Measurements from ENCODE around the gene RHBG. TPM values are rescaled to one million over a fixed set of nuclear protein-coding genes. Genes with fewer than 3 reads are reported as not detected.
"Not testable (repeated sequence)": the region's sequence is repeated elsewhere in the genome, so short reads cannot be mapped to it uniquely, and the experiment has no call there.

The RHBG gene
- total and polyA plus RNA-seq, 10 donors: 0.05 to 1.4 (median 0.38) TPM; not detected in 5

GRCh38 chr1:156338180-156338976 lies 30.6 kb upstream of the RHBG start, which contains the start of the genes CCT3 and TSACC:
Gene CCT3 (minus strand): TSS chr1:156338292. CDS start chr1:156338184, 108 bp downstream.
Gene TSACC (plus strand): TSS chr1:156338526. CDS start chr1:156339758, 1,232 bp downstream.
- H3K4me1 ChIP-seq: peaks cover 14 to 40% (median 29%) of the 10 kb centered on the region in 6 donors
- peak; percentile 99 for DNase-seq
- peak within 1 kb of the TSS; percentile 57 to 95 (median 88) for H3K4me3 ChIP-seq
- H3K27me3 ChIP-seq (replicated peaks in 1 of 7): no peaks in the 10 kb centered on the region
- TF ChIP-seq POLR2A (IDR thresholded peaks at IDR 0.05): peak in 1 of 3 donors; percentile 73
- TF ChIP-seq, protein P1, sequence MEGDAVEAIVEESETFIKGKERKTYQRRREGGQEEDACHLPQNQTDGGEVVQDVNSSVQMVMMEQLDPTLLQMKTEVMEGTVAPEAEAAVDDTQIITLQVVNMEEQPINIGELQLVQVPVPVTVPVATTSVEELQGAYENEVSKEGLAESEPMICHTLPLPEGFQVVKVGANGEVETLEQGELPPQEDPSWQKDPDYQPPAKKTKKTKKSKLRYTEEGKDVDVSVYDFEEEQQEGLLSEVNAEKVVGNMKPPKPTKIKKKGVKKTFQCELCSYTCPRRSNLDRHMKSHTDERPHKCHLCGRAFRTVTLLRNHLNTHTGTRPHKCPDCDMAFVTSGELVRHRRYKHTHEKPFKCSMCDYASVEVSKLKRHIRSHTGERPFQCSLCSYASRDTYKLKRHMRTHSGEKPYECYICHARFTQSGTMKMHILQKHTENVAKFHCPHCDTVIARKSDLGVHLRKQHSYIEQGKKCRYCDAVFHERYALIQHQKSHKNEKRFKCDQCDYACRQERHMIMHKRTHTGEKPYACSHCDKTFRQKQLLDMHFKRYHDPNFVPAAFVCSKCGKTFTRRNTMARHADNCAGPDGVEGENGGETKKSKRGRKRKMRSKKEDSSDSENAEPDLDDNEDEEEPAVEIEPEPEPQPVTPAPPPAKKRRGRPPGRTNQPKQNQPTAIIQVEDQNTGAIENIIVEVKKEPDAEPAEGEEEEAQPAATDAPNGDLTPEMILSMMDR (IDR thresholded peaks at IDR 0.05 in 8 of 11, conservative IDR thresholded peaks at IDR 0.05 in 3 of 11): peak in 2 of 11 experiments; percentile 22 to 39
- TF ChIP-seq POLR2AphosphoS5 (IDR thresholded peaks at IDR 0.05): peak; percentile 87 to 98 (median 92)
- H3K36me3 ChIP-seq: peaks cover 0 to 27% (median 19%) of the 10 kb centered on the region in 6 donors
- no peaks in the 10 kb centered on the region for H3K9me3 ChIP-seq
- peak within 1 kb of the TSS; percentile 82 to 90 (median 86) for H3K27ac ChIP-seq
- intact Hi-C loops (cut with DNase I; ENCODE audit: low total_unique reads): no loop called here
- WGBS, 5 donors: 0 to 1% (median 1%) methylated on average over 42 to 47 of the region's 47 CpGs

GRCh38 chr1:156342166-156342955 lies 26.6 kb upstream of the RHBG start:
- DNase-seq: no peak
- H3K4me3 ChIP-seq: no peak overlapping the region
- no peaks in the 10 kb centered on the region for H3K36me3 ChIP-seq
- peaks cover 0 to 10% (median 0%) of the 10 kb centered on the region in 7 donors for H3K27me3 ChIP-seq (replicated peaks in 1 of 7)
- no peak overlapping the region for H3K27ac ChIP-seq
- TF ChIP-seq POLR2A (IDR thresholded peaks at IDR 0.05) (no peak), POLR2AphosphoS5 (IDR thresholded peaks at IDR 0.05) (no peak)
- TF ChIP-seq, protein P1 (IDR thresholded peaks at IDR 0.05 in 8 of 11, conservative IDR thresholded peaks at IDR 0.05 in 3 of 11): no peak
- WGBS, 5 donors: 83 to 97% (median 94%) methylated on average over 1 of the region's 1 CpG
- intact Hi-C loops (cut with DNase I; ENCODE audit: low total_unique reads): no loop called here
- H3K9me3 ChIP-seq: no peaks in the 10 kb centered on the region
- H3K4me1 ChIP-seq: peaks cover 0 to 8% (median 4%) of the 10 kb centered on the region in 6 donors

- intact Hi-C loops (cut with DNase I; ENCODE audit: low total_unique reads): no loop called here
- no peak overlapping the region for H3K4me3 ChIP-seq
- H3K27ac ChIP-seq: no peak overlapping the region
- TF ChIP-seq, protein P1 (IDR thresholded peaks at IDR 0.05 in 8 of 11, conservative IDR thresholded peaks at IDR 0.05 in 3 of 11): no peak
- TF ChIP-seq POLR2AphosphoS5 (IDR thresholded peaks at IDR 0.05) (no peak), POLR2A (IDR thresholded peaks at IDR 0.05) (no peak)
- H3K36me3 ChIP-seq: no peaks in the 10 kb centered on the region
- WGBS, 5 donors: 69 to 73% (median 70%) methylated on average over 3 of the region's 3 CpGs
- H3K27me3 ChIP-seq (replicated peaks in 1 of 7): peaks cover 0 to 10% (median 0%) of the 10 kb centered on the region in 7 donors
- DNase-seq: no peak
- peaks cover 0 to 1% (median 0%) of the 10 kb centered on the region in 6 donors for H3K4me1 ChIP-seq
- H3K9me3 ChIP-seq: no peaks in the 10 kb centered on the region
These were observed 24.6 kb upstream of the RHBG start for GRCh38 chr1:156344409-156344808.

DNA sequence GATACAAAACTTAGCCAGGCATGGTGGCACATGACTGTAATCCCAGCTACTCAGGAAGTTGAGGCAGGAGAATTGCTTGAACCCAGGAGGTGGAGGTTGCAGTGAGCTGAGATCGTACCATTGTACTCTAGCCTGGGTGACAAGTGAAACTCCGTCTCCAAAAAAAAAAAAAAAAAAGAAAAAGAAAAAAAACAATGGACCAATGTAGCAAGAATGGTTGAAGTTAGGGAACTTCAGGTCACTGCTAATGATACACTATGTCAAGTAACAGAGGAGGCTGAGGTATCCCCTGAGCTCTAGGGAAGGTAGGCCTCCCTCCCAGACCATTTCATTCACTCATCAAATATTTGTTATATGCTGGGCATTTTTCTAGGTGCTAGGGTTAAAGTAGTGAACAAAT lies 23.0 kb upstream of the RHBG start:
- H3K36me3 ChIP-seq; H3K4me3 ChIP-seq; H3K27ac ChIP-seq; DNase-seq; H3K9me3 ChIP-seq; intact Hi-C loops (cut with DNase I; ENCODE audit: low total_unique reads); H3K4me1 ChIP-seq: not testable (repeated sequence)
- WGBS, 5 donors: 82 to 100% (median 86%) methylated on average over 2 of the region's 2 CpGs
- peaks cover 0 to 10% (median 0%) of the 10 kb centered on the region in 7 donors for H3K27me3 ChIP-seq (replicated peaks in 1 of 7)
